Fibroblast of skin of right quadriceps (primary cell): ENCODE measurements around the gene CERS5.

ENCODE experiments used
- DNase-seq: peaks from one replicate; pipeline ENCODE4 v3.0.0-alpha.2; 2013

CERS5 gene, protein sequence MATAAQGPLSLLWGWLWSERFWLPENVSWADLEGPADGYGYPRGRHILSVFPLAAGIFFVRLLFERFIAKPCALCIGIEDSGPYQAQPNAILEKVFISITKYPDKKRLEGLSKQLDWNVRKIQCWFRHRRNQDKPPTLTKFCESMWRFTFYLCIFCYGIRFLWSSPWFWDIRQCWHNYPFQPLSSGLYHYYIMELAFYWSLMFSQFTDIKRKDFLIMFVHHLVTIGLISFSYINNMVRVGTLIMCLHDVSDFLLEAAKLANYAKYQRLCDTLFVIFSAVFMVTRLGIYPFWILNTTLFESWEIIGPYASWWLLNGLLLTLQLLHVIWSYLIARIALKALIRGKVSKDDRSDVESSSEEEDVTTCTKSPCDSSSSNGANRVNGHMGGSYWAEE

DNA sequence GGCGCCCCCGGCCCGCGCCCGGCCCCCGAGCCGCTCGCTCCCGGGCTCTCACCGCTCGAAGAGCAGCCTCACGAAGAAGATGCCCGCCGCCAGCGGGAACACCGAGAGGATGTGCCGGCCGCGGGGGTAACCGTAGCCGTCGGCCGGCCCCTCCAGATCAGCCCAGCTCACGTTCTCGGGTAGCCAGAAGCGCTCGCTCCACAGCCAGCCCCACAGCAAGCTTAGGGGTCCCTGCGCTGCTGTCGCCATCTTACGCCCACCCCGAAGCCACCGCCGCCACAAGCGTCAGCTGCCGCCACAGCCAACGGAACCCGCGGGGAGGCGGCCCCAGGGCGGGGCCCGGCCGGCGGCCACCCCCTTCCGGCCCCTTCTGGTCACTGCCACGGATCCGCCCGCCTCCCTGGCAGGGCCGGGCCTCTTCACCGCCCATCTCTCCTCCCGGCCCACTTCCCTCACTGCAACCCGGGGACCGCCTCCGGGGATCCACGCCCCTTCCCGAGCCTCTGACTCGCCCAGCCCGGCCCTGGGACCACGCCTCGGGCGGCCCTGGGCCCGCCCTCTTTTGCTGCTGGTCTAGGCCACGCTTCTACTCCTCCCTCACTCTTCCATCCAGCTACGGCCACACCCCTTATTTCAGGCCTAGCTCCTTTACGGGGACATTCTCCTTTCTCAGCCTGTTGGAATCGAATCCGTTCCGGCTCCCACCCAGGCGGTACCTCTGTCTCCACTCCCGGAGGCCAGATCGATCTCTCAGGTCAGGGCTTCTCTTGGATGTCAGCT lies at the start of gene CERS5:
Gene CERS5, minus strand, starts transcription at position 321 of the 780 bp plus-strand sequence. Its CDS starts 72 bp downstream, at position 249.
- DNase-seq = peak; percentile 99

- DNase-seq = peak; percentile 65
Observed at GRCh38 chr12:50215033-50215432, 47.9 kb upstream of the CERS5 start.

GRCh38 chr12:50214018-50214417 lies 46.8 kb upstream of the CERS5 start:
- DNase-seq = no peak

DNA sequence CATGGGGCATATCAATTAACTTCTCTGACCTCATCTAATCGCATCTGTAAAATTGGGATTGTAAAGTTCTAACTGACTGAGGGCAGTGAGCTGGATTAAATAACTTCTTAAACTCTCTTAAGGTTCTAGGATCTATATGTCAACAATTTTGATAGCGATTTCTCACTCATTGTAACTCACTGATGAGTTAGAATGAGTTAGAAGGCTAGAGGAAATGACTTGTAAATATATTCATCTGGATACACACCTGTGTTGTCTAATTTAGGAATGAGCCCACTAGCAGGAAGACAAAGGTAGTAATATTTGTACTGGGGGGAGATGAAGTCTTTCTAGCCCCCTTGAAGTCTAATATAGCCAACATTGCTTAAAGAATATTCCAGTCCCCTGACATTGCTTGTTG lies 46.3 kb upstream of the CERS5 start:
- no peak for DNase-seq

DNA sequence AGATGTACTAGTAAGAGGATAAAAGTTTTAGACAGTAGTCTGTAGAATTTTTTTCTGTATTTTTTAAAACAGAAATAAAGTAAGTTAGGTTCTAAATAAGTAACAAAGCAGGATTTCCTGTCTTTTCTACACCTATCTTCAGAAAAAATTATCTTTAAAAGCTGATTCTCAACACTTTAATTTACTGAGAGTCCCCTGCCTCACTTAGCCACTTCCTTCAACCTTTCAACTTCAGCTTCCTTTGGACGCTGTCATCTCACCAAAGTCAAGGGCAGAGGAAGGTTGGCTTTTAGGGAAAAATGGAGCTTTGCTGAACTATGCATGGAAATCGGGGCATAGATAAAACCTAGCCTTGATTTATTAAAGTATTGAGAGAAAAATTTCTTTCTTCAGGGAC lies 44.9 kb upstream of the CERS5 start:
- no peak for DNase-seq

GRCh38 chr12:50211392-50212070 lies 44.4 kb upstream of the CERS5 start:
- peak; percentile 84 for DNase-seq

- no peak for DNase-seq
Observed at GRCh38 chr12:50207424-50207823, 40.3 kb upstream of the CERS5 start.

GRCh38 chr12:50205648-50206047 lies 38.5 kb upstream of the CERS5 start:
- DNase-seq = no peak

DNA sequence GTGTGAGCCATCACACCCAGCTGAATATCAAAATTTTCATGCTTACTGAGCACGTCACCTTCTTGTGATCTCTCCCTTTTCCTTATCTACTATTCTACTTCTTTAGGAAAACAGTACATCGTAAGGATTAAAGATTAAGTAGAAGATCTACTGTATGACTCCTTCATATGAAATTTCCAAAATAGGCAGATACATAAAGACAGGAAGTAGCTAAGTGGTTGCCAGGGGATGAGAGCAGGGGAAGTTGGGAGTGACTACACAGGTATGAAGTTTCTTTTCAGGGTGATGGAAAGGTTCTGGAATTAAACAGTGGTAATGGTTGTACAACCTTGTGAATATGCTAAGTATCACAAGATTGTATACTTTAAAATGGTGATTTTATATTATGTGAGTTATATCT lies 36.5 kb upstream of the CERS5 start:
- DNase-seq = no peak

DNA sequence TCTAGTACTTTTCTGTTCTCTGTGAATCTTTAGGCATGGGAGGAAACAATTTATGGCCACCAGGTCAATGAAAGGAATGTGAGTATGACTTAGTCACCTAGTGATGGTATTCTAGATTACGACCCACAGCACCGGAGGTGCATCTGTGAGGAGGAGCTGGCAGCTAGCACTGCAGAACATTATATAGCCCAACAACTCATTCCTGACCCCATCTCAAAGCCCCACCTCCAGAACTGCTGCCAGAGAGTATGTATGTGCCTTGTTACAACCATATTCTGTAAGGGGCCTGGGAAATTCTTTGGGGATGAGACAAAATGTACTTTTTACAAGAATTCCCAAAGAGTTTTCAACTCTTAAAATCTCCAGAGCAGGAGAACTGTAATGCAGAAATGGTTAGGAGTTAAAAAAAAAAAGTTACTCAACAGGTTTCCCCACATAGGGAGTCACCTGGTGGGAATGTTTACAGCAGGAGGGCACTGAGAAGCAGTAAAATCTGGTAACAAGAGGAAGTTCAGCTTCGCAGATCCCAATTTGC lies 34.9 kb upstream of the CERS5 start:
- DNase-seq = peak; percentile 99

DNA sequence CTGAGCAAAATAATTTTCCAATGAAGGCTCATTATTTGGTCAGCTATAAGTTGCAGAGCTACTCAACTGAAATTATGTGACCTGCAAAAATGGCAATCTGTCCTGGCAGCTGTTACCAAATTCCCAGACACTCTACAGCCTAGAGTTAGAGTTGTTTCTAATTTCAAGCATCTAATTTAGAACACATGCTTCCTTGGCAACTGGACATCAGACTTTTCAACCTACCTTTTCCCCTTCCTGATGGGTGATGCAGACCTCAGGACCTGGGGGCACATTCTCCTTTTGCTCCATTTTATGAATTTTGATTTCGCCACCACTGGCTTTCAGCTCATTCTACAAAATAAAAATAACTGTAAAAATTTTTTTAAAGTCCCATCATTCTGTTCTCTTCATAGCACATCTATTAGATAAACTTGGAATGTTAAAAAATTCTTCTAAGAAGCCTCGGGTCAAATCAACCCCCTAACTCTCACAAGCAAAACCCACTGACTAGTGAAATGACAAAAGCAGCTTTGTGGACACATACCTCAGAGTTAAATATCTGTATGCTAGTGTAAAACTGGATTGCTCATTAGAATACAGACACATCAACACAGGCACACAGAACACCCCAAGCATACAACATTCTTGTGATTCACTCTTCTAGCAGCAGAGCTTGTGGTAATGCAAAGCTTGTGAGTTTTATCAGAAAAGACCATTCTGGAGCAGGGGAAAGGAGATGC lies 33.5 kb upstream of the CERS5 start:
- DNase-seq = peak; percentile 90

- no peak for DNase-seq
Observed at GRCh38 chr12:50198829-50199228, 31.7 kb upstream of the CERS5 start.

DNA sequence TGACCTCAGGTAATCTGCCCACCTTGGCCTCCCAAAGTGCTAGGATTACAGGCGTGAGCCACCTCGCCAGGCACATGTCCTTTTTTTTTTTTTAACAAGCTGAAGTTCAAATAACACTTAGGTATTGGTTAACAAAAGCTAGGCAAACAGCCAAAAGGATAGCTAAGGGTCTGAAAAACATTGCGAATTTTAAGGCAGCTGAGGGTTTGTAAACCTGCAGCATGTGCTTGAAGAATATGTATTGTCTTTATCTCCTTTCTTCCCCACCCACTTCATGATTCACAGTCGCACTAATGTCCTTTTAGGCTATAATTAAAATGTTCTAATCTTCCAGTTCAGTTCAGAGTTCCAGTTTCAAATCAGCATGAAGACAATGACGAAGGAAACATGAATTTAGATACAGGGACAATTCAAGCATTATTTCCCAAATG lies 30.1 kb upstream of the CERS5 start:
- DNase-seq = no peak

DNA sequence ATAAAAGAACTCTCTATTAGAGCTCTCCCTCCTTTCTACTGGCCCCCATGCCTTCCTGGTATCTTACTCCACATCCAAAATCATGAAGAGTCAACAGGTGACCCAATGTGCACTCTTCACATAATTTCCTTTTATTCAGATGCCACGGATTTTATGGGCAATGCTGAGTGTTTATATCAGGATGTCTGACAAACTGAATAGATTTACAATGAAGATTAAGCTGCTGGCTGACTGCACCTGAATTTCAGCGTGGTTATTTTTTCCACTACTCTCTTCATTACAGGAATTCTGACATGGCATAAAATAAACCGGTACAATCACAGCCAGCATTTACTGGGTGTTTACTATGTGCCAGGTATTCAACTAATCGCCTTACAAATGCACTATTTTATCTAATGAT lies 29.4 kb upstream of the CERS5 start:
- no peak for DNase-seq

DNA sequence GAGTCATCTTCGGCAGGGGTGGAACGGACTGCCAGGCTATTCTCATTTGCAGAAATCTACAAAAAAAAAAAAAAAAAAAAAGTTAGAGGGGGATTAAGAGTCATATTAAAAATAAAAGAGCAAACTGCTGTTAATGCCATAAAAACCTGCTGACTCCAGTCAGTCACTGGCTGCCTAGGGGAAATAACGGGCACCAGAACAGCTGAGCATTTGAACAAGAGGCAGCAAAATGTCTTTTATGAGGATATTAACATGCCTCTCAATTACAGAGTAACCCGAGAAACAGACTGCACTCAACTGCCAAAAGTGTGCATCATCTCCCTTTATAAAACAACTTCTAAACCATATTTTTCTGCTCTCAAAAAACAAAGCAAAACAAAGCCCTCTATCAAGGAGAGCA lies 28.7 kb upstream of the CERS5 start:
- DNase-seq = peak; percentile 22

DNA sequence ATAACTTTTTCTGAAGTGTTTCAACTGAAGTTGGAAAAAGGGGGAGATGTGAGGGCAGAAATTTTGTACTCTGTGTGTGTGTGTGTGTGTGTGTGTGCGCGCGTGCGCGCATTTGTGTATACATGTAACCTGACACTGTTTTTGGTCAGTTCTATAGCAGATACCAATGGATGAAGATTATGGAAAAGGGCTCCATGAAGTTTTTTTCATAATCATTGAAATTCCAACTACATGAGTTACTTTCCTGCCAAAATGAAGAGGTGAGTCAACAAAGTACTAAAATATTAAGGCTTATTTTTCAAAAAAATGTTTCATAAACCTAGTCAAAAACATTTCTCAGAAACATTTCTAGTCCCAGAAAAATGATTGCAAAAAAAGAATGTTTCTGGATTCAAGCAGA lies 25.7 kb upstream of the CERS5 start:
- DNase-seq = peak; percentile 86

GRCh38 chr12:50192236-50192635 lies 25.1 kb upstream of the CERS5 start:
- DNase-seq = no peak

DNA sequence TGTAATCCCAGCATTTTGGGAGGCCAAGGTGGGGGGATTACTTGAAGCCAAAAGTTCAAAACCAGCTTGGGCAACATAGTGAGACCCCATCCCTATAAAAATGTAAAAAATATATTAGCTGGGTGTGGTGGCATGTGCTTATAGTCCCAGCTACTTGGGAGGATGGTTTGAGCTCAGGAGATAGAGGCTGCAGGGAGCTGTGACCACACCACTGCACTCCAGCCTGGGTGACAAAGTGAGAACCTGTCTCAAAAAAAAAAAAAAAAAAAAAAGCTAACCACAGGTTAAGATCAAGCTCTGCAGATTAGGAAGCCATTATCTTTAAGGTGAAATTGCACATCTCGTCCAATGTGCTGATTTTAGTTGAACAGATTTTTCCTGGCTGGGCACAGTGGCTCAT lies 23.7 kb upstream of the CERS5 start:
- DNase-seq = no peak

DNA sequence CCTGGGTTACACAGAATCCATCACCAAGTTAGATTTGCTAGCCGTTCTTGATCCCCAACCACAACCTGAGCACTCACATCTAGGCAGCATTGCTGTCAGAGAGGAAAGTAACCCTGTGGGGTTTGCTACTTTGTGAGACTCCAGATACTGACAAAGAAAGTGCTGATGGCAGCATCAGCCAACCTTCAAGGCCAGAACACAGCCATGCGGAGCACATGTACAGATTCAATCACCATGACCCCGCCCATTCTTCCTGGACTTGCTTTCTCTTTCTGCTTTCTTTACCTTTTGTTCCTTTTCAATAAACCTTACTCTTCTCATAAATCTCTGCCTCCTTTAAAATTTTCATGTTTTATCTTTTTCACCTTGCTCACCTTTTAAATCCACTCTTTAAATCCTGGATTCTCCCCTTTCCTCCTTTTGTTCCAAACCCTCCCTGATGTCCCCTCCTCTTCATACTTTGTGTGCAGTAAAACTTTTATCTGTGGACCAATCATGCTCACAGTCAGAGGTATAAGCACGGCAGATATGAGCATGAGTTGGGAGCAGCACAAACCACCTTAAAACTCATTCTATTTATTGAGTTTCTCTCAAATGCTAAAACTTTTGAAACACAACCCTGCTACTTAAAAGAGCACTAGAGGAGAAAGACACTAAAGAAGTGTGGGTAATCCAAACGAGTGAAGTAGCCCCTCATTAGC lies 21.9 kb upstream of the CERS5 start:
- no peak for DNase-seq

DNA sequence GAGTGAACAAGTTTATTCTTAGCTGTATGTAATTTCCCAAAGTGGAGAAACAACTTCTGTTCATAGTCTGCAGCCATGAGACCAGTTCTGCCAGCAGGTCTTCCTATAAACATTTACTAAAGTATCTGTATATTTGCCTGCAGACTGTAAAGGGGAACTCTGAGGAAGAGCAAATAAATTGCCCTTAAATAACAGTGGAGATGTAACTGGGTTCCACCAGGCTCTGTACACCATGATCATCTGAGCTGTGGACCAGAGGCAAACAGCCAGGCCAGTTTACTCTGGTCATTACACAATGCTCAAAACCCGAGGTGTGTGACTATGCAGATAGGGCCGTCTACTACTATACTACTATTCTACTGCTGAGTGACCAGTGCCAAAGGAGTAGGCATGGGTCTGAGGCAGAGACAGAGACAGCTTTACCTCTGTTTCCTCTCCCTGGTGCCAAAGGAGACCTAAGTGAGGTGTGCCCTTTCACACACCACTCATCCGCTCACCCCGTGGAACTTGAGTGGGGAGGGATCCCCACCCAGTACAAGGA lies 21.1 kb upstream of the CERS5 start:
- DNase-seq = no peak

GRCh38 chr12:50187084-50187900 lies 20.1 kb upstream of the CERS5 start:
- DNase-seq = peak; percentile 96
